NB4 (cell line): ENCODE measurements around the gene EDARADD.

Experiments used
- DNase-seq: peaks from one replicate; pipeline ENCODE4 v3.0.0; 2010; ENCODE audit warnings: low read depth
- H3K4me3 ChIP-seq: one replicate; pipeline ENCODE4 v1.5.1; 2011; ENCODE audit warnings: mild to moderate bottlenecking, low read depth, low read length, moderate library complexity
- CTCF ChIP-seq: IDR thresholded peaks from one replicate; pipeline ENCODE4 v1.5.1; 2012; ENCODE audit warnings: low read depth, low read length
- MAX ChIP-seq: IDR thresholded peaks from 2 replicates; pipeline ENCODE4 v1.6.1; 2011; ENCODE audit warnings: low read depth, low read length
- MYC ChIP-seq: IDR thresholded peaks from 2 replicates; pipeline ENCODE4 v1.6.1; 2011; ENCODE audit warnings: low read depth, low read length
- POLR2A ChIP-seq: IDR thresholded peaks from 2 replicates; pipeline ENCODE4 v1.6.1; 2011; ENCODE audit warnings: mild to moderate bottlenecking; ENCODE audit not compliant: insufficient read length; ENCODE audit errors: extremely low read depth

The EDARADD gene

DNA sequence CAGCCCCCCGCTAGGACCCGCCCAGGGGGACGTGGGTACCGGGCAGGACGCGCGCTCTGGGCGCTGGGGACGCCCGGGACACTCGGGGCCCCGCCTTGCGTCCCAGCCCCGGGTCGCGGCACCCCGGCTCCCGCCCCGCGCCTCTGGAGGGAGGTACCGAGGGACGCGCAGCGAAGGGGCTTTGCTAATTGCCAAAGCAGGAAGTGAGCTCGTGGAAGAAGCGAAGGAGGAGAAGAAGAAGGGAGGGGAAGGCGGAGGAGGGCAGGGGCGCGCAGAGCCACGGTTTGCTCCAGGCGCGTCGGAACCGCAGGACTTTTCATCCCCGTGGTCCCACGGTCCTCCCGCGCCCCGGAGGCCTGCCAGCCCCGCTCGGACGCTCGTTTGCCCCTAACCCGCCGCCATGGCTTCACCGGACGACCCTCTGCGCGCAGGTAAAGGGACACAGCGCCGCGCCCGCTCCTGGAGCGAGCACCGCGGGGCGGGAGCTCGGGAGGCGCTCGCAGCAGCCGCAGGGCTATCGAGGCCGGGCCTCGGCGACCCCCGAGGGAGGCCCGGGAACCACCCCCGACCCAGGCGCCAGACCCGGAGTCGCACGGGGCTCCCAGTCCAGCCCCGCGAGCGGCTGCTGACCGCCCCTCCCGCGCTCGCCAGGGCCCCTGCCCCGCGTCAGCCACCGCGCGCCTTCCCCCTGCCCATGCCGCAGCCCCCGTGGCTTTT, 1.3 kb downstream of the EDARADD start:
- peak; percentile 55 for DNase-seq
- H3K4me3 ChIP-seq: peak overlapping the region; percentile 40

GRCh38 chr1:236395947-236396664, 2.0 kb downstream of the EDARADD start:
- no peak for DNase-seq
- no peak for TF ChIP-seq POLR2A
- no peak for TF ChIP-seq CTCF
- no peak for TF ChIP-seq MYC
- no peak for TF ChIP-seq MAX
- no peak overlapping the region for H3K4me3 ChIP-seq

More for the DNA sequence above, 1.3 kb downstream of the EDARADD start:
- TF ChIP-seq CTCF: no peak
- no peak for TF ChIP-seq MYC
- no peak for TF ChIP-seq MAX
- no peak for TF ChIP-seq POLR2A

GRCh38 chr1:236396665-236397043, 2.6 kb downstream of the EDARADD start:
- TF ChIP-seq CTCF: no peak
- TF ChIP-seq MYC: no peak
- no peak for TF ChIP-seq POLR2A
- TF ChIP-seq MAX: no peak
- no peak overlapping the region for H3K4me3 ChIP-seq
- DNase-seq: no peak

DNA sequence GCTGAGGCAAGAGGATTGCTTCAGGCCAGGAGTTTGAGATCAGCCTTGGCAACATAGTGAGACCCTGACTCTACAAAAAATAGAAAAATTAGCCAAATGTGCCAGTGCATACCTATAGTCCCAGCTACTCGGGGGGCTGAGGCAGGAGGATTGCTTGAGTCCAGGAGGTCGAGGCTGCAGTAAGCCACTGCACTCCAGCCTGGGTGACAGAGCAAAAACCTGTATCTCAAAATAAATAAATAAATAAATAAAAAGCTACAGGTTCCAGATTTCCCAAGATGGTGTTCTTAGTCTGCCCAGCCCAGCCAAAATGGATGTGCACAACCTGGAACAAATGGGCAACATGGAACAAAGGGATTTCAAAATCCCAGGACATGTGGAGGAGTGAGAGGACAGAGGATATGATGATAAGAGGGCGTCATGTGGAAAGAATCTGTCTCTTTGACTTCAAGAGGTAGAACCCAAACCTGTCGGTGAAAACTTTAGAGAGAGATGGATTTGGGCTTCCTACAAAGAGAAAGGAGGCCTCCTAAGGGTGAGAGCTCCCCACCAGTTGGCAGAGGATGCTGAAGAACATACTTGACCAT, 3.2 kb downstream of the EDARADD start:
- no peak for TF ChIP-seq POLR2A
- no peak for TF ChIP-seq MAX
- no peak for TF ChIP-seq MYC
- no peak for TF ChIP-seq CTCF
- no peak overlapping the region for H3K4me3 ChIP-seq
- no peak for DNase-seq

DNA sequence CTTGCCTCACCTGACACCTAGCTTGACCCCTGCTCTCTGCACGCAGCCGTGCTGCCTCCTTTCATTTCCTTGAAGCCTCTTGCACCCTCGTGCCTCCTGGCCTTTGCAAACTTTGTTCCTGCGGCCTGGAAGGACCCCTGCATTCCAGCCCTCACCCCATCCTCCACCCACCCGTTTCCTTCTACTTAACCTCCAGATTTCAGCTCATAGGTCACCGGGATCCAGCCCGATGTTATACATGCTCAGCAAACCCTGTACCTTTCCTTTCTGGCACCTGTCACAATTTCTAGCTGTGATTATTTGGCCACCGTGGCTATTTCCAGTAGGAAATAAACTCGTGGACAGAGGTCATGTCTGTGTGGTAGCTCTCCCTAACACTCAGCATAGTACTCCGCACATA, 4.5 kb downstream of the EDARADD start:
- no peak for DNase-seq
- H3K4me3 ChIP-seq: no peak overlapping the region
- TF ChIP-seq MAX (no peak), CTCF (no peak), MYC (no peak), POLR2A (no peak)
